ENCODE measurements around the gene CLEC16A.
A peak's percentile ranks its signal among the peaks of the same experiment; 100 is the strongest.
"Not testable (repeated sequence)": the region's sequence is repeated elsewhere in the genome, so short reads cannot be mapped to it uniquely, and the experiment has no call there.

Gene CLEC16A

GRCh38 chr16:11217651-11218603 lies 273.6 kb downstream of the CLEC16A start:
- DNase-seq (ENCODE audit: low read depth, low spot score): no peak
- no peak for TF ChIP-seq CTCF (IDR thresholded peaks at IDR 0.05; ENCODE audit: low read depth, low read length)
- no peak overlapping the region for H3K4me3 ChIP-seq (ENCODE audit: low read depth, low read length)
- in situ Hi-C loops (cut with HindIII; ENCODE audit: low sequenced_read_pairs): no loop called here

GRCh38 chr16:11218604-11218962 lies 274.2 kb downstream of the CLEC16A start:
- no peak overlapping the region for H3K4me3 ChIP-seq (ENCODE audit: low read depth, low read length)
- DNase-seq (ENCODE audit: low read depth, low spot score): peak; percentile 26
- peak; percentile 57 for TF ChIP-seq CTCF (IDR thresholded peaks at IDR 0.05; ENCODE audit: low read depth, low read length)
- in situ Hi-C loops (cut with HindIII; ENCODE audit: low sequenced_read_pairs): no loop called here

- no peak for TF ChIP-seq CTCF (IDR thresholded peaks at IDR 0.05; ENCODE audit: low read depth, low read length)
- no peak overlapping the region for H3K4me3 ChIP-seq (ENCODE audit: low read depth, low read length)
- in situ Hi-C loops (cut with HindIII; ENCODE audit: low sequenced_read_pairs): no loop called here
- DNase-seq (ENCODE audit: low read depth, low spot score): no peak
Measured at GRCh38 chr16:11219178-11219577, 274.8 kb downstream of the CLEC16A start.

- DNase-seq (ENCODE audit: low read depth, low spot score); in situ Hi-C loops (cut with HindIII; ENCODE audit: low sequenced_read_pairs); H3K4me3 ChIP-seq (ENCODE audit: low read depth, low read length): not testable (repeated sequence)
Measured at GRCh38 chr16:11220507-11220906, 276.1 kb downstream of the CLEC16A start.

GRCh38 chr16:11224096-11224893 lies 279.9 kb downstream of the CLEC16A start:
- no peak for DNase-seq (ENCODE audit: low read depth, low spot score)
- no peak overlapping the region for H3K4me3 ChIP-seq (ENCODE audit: low read depth, low read length)
- no peak for TF ChIP-seq CTCF (IDR thresholded peaks at IDR 0.05; ENCODE audit: low read depth, low read length)
- in situ Hi-C loops (cut with HindIII; ENCODE audit: low sequenced_read_pairs): no loop called here

GRCh38 chr16:11224894-11225676 lies 280.7 kb downstream of the CLEC16A start:
- H3K4me3 ChIP-seq (ENCODE audit: low read depth, low read length): no peak overlapping the region
- DNase-seq (ENCODE audit: low read depth, low spot score): no peak
- TF ChIP-seq CTCF (IDR thresholded peaks at IDR 0.05; ENCODE audit: low read depth, low read length): no peak
- in situ Hi-C loops (cut with HindIII; ENCODE audit: low sequenced_read_pairs): no loop called here
